PC-9 (cell line): ENCODE data around the gene MEMO1.

Experiments
- CTCF ChIP-seq: fragments of 200-600 bp; sonication (generic); conservative IDR thresholded peaks from 2 replicates; pipeline ENCODE4 v1.6.1; 2017; ENCODE audit warnings: mixed run types, antibody characterized with exemption, mild to moderate bottlenecking, moderate library complexity
- EZH2 ChIP-seq: fragments of 200-600 bp; sonication (generic); IDR thresholded peaks from 2 replicates; pipeline ENCODE4 v1.8.0; 2017; ENCODE audit warnings: antibody characterized with exemption, low read depth

DNA sequence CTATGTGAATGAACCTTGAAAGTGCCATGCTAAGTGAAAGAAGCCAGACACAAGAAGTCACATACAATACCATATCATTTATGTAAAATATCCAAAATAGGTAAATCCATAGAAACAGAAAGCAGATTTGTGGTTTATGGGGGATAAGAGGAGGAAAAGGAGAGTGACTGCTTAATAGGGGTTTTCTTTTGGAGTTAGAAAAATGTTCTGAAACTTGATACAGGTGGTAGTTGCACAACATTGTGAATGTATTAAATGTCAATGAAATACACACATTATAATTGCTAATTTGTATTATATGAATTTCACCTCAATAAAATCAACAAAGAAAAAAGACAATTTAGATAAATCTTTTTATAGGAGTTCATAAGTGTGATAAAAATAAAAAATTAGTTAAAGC, 37.1 kb downstream of the MEMO1 start:
- TF ChIP-seq CTCF (no peak), EZH2 (no peak)
